ENCODE measurements around the gene TMOD1.

GRCh38 chr9:97636903-97637302 is 135.4 kb downstream of the TMOD1 start:
- TF ChIP-seq CTCF (IDR thresholded peaks at IDR 0.05 in 8 of 11, conservative IDR thresholded peaks at IDR 0.05 in 3 of 11) (no peak), POLR2AphosphoS5 (IDR thresholded peaks at IDR 0.05) (no peak)
